ENCODE data around the gene DDHD1. TPM values are rescaled to one million over a fixed set of nuclear protein-coding genes. Genes with fewer than 3 reads are reported as not detected.
A peak's percentile ranks its signal among the peaks of the same experiment; 100 is the strongest.

The DDHD1 gene
- total RNA-seq, 1 experiment from 2014 or later: 15.7 TPM

GRCh38 chr14:53002576-53002975, 150.5 kb downstream of the DDHD1 start:
- Histone ChIP-seq H3T11ph (ENCODE audit: low read length) (no peak overlapping the region), H2BK20ac (ENCODE audit: low read depth, low read length, poor library complexity, severe bottlenecking) (no peak overlapping the region), H3K27me3 (ENCODE audit: insufficient read depth, low read length) (no peaks in the 10 kb centered on the region), H2AFZ (ENCODE audit: low read length) (no peak overlapping the region), H2BK15ac (ENCODE audit: low read depth, low read length) (no peak overlapping the region), H3K4me1 (ENCODE audit: insufficient read depth, low read length) (no peaks in the 10 kb centered on the region; the same call in 1 of the 2 replicates), H3K4me2 (ENCODE audit: insufficient read depth, insufficient read length, low read length) (no peak overlapping the region), H2BK5ac (ENCODE audit: insufficient read length, low read length) (no peak overlapping the region), H4K5ac (ENCODE audit: insufficient read length, low read depth, low read length) (no peak overlapping the region), H2AK5ac (ENCODE audit: insufficient read length, low read length) (no peak overlapping the region), H3K23me2 (ENCODE audit: insufficient read length, low read depth, low read length, poor library complexity, severe bottlenecking) (no peaks in the 10 kb centered on the region), H4K8ac (replicated peaks; ENCODE audit: insufficient read length, low read depth, low read length) (no peak overlapping the region), H3K9ac (ENCODE audit: extremely low read depth, insufficient read length, low read length) (no peak overlapping the region), H4K20me1 (ENCODE audit: control insufficient read depth, insufficient read depth, insufficient read length) (no peaks in the 10 kb centered on the region), H2BK120ac (ENCODE audit: low read depth, low read length, poor library complexity, severe bottlenecking) (no peak overlapping the region), H3K18ac (ENCODE audit: insufficient read length, low read depth, low read length) (no peak overlapping the region), H4K91ac (ENCODE audit: insufficient read length, low read depth, low read length) (no peak overlapping the region), H3K23ac (ENCODE audit: insufficient read length, low read depth, low read length) (no peak overlapping the region), H3K14ac (ENCODE audit: insufficient read depth, low read length) (no peak overlapping the region), H3K9me3 (ENCODE audit: control insufficient read depth, low read depth, low read length) (no peaks in the 10 kb centered on the region), H3K27ac (ENCODE audit: insufficient read length, low read depth, low read length) (no peak overlapping the region), H3K56ac (ENCODE audit: insufficient read length, low read depth, low read length) (no peak overlapping the region), H3K79me2 (ENCODE audit: insufficient read depth, low read length) (no peaks in the 10 kb centered on the region), H3K79me1 (ENCODE audit: insufficient read depth, low read depth, low read length, poor library complexity, severe bottlenecking) (no peaks in the 10 kb centered on the region), H2BK12ac (ENCODE audit: insufficient read length, low read depth, low read length) (no peak overlapping the region), H3K4ac (ENCODE audit: low read depth, low read length) (no peak overlapping the region)
- H3K27me3 Mint-ChIP-seq (ENCODE audit: low read depth): no peaks in the 10 kb centered on the region
- no peaks in the 10 kb centered on the region for H3K36me3 Mint-ChIP-seq (ENCODE audit: insufficient read depth in 1 of 3, low read depth in 3 of 3)
- TF ChIP-seq, protein P1, sequence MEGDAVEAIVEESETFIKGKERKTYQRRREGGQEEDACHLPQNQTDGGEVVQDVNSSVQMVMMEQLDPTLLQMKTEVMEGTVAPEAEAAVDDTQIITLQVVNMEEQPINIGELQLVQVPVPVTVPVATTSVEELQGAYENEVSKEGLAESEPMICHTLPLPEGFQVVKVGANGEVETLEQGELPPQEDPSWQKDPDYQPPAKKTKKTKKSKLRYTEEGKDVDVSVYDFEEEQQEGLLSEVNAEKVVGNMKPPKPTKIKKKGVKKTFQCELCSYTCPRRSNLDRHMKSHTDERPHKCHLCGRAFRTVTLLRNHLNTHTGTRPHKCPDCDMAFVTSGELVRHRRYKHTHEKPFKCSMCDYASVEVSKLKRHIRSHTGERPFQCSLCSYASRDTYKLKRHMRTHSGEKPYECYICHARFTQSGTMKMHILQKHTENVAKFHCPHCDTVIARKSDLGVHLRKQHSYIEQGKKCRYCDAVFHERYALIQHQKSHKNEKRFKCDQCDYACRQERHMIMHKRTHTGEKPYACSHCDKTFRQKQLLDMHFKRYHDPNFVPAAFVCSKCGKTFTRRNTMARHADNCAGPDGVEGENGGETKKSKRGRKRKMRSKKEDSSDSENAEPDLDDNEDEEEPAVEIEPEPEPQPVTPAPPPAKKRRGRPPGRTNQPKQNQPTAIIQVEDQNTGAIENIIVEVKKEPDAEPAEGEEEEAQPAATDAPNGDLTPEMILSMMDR (conservative IDR thresholded peaks at IDR 0.05): no peak
- H3K27ac Mint-ChIP-seq: no peak overlapping the region
- DNase-seq: peak; percentile 35
- WGBS (ENCODE audit: extremely low coverage, insufficient read length, low lambda C conversion rate): no CpG with 5 or more reads among the region's 5 CpGs
- H3K4me1 Mint-ChIP-seq: peaks cover 12 to 14% of the 10 kb centered on the region in 2 experiments
- no peak overlapping the region for H3K4me3 Mint-ChIP-seq
- no peaks in the 10 kb centered on the region for H3K9me3 Mint-ChIP-seq
